OCI-LY3 (cell line): Measurements from ENCODE around the gene MTHFSD.

Source experiments
- H2AFZ ChIP-seq: fragments of 200-600, 300-600 bp; shearing (Covaris generic); 2 replicates; pipeline ENCODE4 v1.6.0; 2014; ENCODE audit warnings: antibody characterized with exemption, low read depth, low read length
- H3K27ac ChIP-seq: fragments of 200-600, 300-600 bp; sonication (generic); 2 replicates; pipeline ENCODE4 v1.5.1; 2014; ENCODE audit warnings: mild to moderate bottlenecking, low read length, moderate library complexity, mixed read lengths
- H3K27me3 ChIP-seq: fragments of 200-600, 300-600 bp; sonication (generic); 2 replicates; pipeline ENCODE4 v1.6.1; 2014; ENCODE audit warnings: low read depth, low read length, mixed read lengths
- H3K36me3 ChIP-seq: fragments of 200-600, 300-600 bp; sonication (generic); replicated peaks from 2 replicates; pipeline ENCODE3; 2014; ENCODE audit warnings: low read depth, low read length, mixed read lengths
- H3K4me1 ChIP-seq: fragments of 300-600, 200-600 bp; sonication (generic); 2 replicates; pipeline ENCODE4 v1.6.1; 2014; ENCODE audit warnings: low read length, mixed read lengths
- H3K4me2 ChIP-seq: fragments of 200-600, 300-600 bp; sonication (generic); 2 replicates; pipeline ENCODE4 v1.6.1; 2014; ENCODE audit warnings: low read length, mixed read lengths
- H3K4me3 ChIP-seq: fragments of 300-600, 200-600 bp; sonication (generic); 2 replicates; pipeline ENCODE4 v1.5.1; 2014; ENCODE audit warnings: antibody characterized with exemption, mild to moderate bottlenecking, low read length, moderate library complexity
- H3K79me2 ChIP-seq: fragments of 300-600, 200-600 bp; shearing (Covaris generic); 2 replicates; pipeline ENCODE4 v1.6.1; 2014; ENCODE audit warnings: mild to moderate bottlenecking, low read length, mixed read lengths
- H3K9ac ChIP-seq: fragments of 300-600, 200-600 bp; shearing (Covaris generic); 2 replicates; pipeline ENCODE4 v1.6.0; 2014; ENCODE audit warnings: mild to moderate bottlenecking, low read length, moderate library complexity
- H3K9me3 ChIP-seq: fragments of 200-600, 300-600 bp; shearing (Covaris generic); 2 replicates; pipeline ENCODE4 v1.6.1; 2014; ENCODE audit warnings: low read length, mixed read lengths; ENCODE audit not compliant: insufficient read depth
- H4K20me1 ChIP-seq: fragments of 200-600, 300-600 bp; sonication (generic); 2 replicates; pipeline ENCODE4 v1.6.1; 2016; ENCODE audit warnings: low read length, mixed read lengths; ENCODE audit not compliant: insufficient read depth
- EZH2phosphoT487 ChIP-seq: fragments of 200-600 bp; shearing (Covaris generic); IDR thresholded peaks from 2 replicates; pipeline ENCODE4 v1.6.1; 2018; ENCODE audit warnings: antibody characterized with exemption, mixed run types, low read depth
- TF ChIP-seq, protein P1 (sequence below): fragments of 200-600, 300-600 bp; sonication (generic); IDR thresholded peaks from 2 replicates; pipeline ENCODE4 v1.5.1; 2014; ENCODE audit warnings: antibody characterized with exemption, low read length, low read depth

MTHFSD gene

DNA sequence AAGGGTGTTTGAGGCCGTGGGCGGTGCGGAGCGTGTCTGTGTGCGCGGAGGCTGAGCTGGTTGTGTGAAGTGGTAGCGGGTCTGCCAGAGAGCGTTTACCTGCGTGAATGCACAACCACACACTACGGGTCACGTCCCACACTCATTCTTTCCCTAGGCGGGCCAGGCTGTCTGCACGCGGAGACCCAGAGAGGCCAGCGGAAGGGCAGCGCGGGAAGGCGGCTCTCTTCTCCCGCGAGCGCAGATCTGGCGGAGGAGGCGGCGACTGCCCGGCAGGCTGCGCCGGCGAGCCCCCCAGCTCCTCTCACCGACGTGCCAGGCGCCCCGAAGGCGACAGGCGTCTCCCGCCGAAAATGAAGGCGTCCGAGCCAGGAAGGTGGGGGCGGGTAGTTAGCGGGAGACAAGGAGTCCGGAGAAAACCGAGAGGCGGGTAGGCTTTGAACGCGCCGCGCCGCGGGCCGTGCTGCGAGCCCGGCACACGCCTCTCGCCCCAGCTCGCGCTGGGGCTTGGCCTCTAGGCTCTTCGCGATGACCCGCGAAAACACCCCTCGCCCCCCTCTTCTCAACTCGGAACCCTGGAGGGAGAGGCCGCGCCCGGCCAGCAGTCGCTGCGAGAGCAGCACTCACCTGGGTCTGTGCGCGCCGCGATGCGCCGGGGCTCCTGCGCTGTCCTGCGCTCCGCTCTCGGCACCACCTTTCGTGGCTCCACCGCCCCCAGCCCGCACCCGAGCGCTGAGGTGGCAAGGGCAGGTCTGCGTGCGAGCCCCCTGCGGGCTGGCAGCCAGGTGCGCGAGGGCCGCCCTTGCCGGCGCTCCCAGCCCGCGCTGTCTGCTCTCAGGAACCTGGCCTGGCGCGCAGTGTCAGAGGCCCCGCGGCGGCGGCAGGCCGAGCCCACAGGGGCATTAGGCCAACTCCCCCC lies 46.7 kb downstream of the MTHFSD start:
- no peaks in the 10 kb centered on the region for H3K79me2 ChIP-seq
- no peak overlapping the region for H3K9ac ChIP-seq
- peaks cover under 1% of the 10 kb centered on the region; the same call in 1 of the 2 replicates for H3K27me3 ChIP-seq
- no peak for TF ChIP-seq EZH2phosphoT487
- TF ChIP-seq, protein P1, sequence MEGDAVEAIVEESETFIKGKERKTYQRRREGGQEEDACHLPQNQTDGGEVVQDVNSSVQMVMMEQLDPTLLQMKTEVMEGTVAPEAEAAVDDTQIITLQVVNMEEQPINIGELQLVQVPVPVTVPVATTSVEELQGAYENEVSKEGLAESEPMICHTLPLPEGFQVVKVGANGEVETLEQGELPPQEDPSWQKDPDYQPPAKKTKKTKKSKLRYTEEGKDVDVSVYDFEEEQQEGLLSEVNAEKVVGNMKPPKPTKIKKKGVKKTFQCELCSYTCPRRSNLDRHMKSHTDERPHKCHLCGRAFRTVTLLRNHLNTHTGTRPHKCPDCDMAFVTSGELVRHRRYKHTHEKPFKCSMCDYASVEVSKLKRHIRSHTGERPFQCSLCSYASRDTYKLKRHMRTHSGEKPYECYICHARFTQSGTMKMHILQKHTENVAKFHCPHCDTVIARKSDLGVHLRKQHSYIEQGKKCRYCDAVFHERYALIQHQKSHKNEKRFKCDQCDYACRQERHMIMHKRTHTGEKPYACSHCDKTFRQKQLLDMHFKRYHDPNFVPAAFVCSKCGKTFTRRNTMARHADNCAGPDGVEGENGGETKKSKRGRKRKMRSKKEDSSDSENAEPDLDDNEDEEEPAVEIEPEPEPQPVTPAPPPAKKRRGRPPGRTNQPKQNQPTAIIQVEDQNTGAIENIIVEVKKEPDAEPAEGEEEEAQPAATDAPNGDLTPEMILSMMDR: no peak
- no peak overlapping the region for H2AFZ ChIP-seq
- H4K20me1 ChIP-seq: no peaks in the 10 kb centered on the region
- H3K4me1 ChIP-seq: no peaks in the 10 kb centered on the region
- H3K9me3 ChIP-seq: no peaks in the 10 kb centered on the region
- H3K4me3 ChIP-seq: no peak overlapping the region
- H3K27ac ChIP-seq: no peak overlapping the region
- no peaks in the 10 kb centered on the region for H3K36me3 ChIP-seq
- H3K4me2 ChIP-seq: no peak overlapping the region

DNA sequence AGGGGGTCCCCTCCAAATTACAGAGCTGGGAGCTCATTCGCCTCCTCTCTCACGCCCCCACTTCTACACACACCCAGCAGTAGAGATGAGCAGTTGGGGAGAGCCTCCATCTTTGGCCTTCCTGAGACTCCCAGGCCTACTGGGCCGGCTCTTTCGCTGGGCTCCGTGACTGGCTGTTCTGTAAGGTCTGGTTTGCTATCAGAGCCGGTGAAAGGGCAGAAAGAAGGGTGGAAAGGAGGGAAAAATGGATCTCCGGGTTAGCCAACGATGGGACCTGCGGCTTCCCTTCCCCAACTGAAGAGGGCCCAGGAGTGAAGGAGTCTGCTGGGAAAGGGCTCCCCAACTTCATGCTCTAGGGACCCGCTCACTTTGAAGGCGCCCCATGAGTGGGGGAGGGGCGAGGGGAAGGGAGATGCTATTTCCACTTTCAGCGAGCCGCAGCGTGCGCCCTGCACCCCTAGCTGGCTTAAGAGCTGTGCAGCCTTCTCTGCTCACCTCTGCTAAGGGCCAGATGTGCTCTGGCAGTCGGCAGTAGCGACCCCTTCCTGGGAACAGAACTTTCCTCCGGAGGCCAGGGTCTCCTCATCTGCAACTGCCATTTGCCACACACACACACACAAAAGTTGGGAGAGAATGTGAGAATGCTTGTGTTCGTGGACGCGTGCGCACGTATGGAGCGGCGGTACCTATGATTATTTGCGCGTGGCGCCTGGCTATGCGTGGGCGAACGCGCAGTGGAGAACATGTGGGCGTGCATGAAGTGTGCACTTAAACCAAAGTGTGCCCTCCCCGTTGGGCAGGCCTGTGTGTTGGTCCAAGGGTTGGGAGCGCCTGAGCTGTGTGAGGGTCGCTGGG lies 47.6 kb downstream of the MTHFSD start:
- Histone ChIP-seq H3K27me3 (peaks cover 10% of the 10 kb centered on the region; the same call in 1 of the 2 replicates), H3K4me1 (no peaks in the 10 kb centered on the region), H3K27ac (no peak overlapping the region), H4K20me1 (no peaks in the 10 kb centered on the region), H3K79me2 (no peaks in the 10 kb centered on the region), H2AFZ (no peak overlapping the region), H3K36me3 (no peaks in the 10 kb centered on the region), H3K4me3 (no peak overlapping the region), H3K9ac (no peak overlapping the region), H3K4me2 (no peak overlapping the region), H3K9me3 (no peaks in the 10 kb centered on the region)
- no peak for TF ChIP-seq EZH2phosphoT487
- TF ChIP-seq, protein P1: no peak

DNA sequence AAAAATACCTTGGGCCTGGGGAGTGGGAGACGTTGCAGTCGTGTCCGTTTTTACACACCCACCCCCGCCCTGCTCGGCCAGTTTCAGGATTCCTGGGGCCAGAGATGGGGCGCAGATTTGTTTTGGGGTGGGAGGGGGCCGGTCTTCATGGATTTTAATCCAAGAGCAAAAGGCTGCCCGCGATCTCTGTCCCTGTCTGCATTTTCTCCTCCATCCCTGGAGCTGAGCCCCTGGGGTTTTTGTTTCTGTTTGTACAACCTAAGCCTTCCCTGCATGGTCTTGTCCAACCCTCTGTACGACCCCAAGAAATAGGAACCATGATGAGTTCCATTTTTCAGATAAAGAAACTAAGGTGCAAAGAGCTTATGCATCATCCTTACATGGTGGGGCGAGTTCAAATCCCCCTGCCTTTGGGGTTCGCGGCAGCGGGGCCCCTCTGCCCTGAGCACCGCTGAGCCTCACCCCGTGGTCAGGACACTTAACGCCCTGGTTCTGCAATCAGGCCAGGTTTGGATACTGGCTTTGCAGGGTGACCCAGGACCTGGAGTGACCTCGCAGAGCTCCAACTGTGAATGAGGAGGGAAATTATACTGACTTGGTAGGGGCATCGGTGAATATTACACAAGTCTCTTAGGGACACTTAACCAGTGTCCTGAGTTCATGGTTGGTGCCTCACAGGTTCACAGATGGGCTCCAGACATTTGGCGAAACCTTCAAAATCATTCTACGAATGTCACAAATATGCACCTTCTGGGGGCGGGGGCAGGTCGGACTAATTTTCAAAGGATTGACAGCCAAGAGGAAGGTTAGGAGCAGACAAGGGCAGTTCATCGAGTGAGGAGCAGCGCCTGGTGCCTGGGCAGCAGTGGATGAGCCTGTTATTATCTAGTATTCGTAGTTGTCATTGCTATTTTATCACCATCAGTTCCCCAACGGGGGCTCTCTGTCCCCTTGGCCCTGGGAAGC lies 48.9 kb downstream of the MTHFSD start:
- no peaks in the 10 kb centered on the region for H4K20me1 ChIP-seq
- no peak overlapping the region for H2AFZ ChIP-seq
- H3K9me3 ChIP-seq: no peaks in the 10 kb centered on the region
- no peaks in the 10 kb centered on the region for H3K4me1 ChIP-seq
- no peak overlapping the region for H3K4me3 ChIP-seq
- no peak overlapping the region for H3K27ac ChIP-seq
- H3K9ac ChIP-seq: no peak overlapping the region
- peaks cover 16% of the 10 kb centered on the region for H3K27me3 ChIP-seq
- no peaks in the 10 kb centered on the region for H3K36me3 ChIP-seq
- no peaks in the 10 kb centered on the region for H3K79me2 ChIP-seq
- TF ChIP-seq EZH2phosphoT487: no peak
- TF ChIP-seq, protein P1: no peak
- no peak overlapping the region for H3K4me2 ChIP-seq
